Stimulated activated CD8-positive, alpha-beta memory T cell treated with anti-CD3 and anti-CD28 coated beads, Interleukin-7, amount 100 ng/mL, for 1 hour (primary cell): Measurements from ENCODE around the gene XYLB.
"Not testable (repeated sequence)": the region's sequence is repeated elsewhere in the genome, so short reads cannot be mapped to it uniquely, and the experiment has no call there.

ENCODE experiments used
- DNase-seq, 2 donors: peaks; one replicate each; pipeline ENCODE4 v3.0.0-alpha.2; 2020; ENCODE audit warnings: low read depth in 2 of 2

Gene XYLB

DNA sequence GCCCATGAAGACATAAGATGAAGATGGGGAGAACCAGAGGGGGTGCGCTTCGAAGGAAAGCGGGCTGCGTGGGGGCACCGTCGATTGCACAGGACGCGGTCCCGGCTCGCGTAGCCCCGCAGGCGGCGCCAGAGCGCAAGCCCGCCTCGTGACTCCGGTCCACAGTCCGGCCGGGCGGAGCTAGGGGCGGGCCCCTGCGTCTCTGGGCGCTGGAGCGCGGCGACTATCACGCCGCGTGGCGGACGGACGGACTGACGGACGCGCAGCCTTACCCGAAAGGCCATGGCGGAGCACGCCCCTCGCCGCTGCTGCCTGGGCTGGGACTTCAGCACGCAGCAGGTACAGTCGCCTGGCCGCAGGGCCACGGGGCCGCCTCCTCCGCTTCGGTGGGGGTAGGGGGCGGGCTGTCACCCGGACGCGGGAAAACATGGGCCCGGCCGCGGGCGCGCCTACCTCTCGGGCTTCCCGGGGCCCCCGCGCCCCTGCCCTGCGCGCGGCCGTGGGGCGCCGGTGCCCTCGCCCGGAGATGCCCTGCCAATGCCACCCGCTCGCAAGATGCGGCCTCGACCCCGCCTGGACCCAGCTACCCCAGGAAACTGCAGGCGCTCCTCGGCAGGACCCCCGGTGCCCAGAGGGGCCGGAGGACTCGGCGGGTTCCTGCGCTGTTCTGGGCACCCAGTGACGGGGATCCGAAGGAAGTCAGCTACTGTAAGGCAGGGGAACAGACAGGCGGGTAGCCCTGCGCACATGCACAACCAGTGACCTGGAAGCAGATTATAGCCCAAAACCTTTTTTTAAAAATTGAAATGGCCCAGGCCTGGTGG, at the start of gene XYLB:
TSS of gene XYLB (plus strand) at position 199 of the 824 bp plus-strand sequence. CDS start at position 283, 84 bp downstream.
- peak; percentile 53 to 55 for DNase-seq

DNA sequence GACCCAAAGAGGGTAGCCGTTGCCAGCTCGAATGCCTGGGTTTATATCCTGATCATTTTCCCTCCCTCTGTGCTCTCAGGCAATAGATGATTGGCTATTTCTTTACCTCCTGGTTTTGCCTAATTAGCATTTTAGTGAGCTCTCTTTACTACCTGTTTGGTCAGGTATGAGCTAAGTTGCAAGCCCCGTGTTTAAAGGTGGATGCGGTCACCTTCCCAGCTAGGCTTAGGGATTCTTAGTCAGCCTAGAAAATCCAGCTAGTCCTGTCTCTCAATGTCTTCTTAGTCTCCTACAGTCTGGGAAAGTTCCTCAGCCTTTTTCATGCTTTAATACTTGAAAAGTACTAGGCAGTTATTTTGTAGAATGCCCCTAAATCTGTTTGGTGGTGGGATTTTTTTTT, 49.5 kb upstream of the XYLB start:
- not testable (repeated sequence) for DNase-seq

DNA sequence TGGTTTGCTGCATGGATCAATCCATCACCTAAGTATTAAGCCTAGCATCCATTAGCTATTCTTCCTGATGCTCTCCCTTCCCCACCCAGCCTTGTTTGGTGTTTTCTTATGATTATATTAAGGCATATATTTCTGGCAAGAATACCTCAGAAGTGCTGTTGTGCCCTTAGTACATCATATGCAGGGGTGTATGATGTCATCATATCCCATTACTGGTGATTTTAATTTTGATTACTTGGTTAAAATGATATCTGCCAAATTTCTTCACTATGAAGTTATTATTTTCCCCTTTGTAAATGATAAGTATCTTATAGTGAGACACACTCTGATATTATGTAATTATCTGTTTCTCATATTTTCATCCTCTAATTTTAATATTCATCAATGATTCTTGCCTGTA, 49.0 kb upstream of the XYLB start:
- no peak for DNase-seq

DNA sequence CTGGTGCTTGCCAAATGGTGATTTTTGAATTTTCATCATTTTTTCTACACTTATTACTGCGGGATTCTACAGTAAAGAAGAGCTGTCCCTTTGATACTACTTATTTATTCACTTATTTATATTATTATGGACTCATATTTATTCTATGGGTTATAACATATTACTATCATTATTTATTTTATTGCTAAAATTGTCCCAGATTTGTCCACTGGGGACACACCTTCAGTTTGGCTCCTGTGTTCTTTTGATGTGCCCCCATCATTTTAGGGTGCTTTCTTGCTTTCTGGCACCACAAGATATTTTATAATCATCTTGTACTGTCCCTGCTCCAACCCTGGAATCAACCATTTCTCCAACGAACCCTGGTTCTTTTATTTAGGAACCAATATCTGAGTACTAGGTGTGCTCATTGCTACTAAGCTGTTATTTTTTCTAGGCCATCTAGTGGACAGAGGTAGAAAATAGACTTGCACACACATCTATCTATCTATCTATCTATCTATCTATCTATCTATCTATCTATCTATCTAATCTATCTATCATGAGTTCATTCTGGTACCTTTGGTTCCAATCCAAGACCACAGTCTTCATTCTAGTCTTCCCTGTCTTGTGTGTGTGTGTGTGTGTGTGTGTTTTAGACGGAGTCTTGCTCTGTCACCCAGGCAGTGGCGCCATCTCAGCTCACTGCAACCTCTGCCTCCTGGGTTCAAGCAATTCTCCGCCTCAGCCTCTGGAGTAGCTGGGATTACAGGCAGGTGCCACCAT, 48.5 kb upstream of the XYLB start:
- DNase-seq = no peak

DNA sequence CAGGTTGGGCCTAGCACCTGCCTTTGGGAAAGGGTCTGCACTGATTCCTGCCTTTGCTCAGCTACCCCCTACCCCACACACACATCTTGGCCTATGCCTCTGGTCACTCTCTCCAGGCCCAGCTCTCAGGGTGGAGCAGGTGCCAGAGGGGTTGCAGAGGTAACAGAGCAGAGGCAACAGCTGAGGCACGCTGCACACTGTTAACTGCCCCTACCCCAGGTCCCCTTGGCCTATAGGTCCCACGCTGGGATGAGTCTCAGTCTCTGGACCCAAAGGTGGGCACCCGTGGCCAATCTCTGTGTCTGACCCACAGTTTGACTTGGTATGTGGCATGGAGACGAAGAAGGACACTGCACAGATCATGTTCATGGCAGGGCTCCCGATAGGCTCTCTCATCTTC, 39.6 kb upstream of the XYLB start:
- DNase-seq = no peak

DNA sequence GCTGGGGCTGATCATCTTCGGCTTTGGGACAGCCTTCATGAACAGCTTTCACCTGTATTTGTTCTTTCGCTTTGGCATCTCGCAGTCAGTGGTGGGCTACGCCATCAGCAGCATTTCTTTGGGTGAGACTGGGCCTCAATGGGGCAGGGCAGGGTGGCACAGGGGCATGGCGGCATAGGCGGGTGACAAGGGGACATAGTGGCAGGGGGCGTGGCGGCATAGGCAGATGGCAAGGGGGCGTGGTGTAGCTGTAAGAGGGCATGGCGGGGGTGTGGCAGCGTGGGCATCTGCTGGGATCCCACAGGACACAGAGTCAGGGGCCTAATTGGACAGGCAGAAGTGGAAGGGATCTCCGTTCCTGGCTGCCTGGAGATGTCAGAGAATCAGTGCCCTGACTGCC, 39.0 kb upstream of the XYLB start:
- no peak for DNase-seq

DNA sequence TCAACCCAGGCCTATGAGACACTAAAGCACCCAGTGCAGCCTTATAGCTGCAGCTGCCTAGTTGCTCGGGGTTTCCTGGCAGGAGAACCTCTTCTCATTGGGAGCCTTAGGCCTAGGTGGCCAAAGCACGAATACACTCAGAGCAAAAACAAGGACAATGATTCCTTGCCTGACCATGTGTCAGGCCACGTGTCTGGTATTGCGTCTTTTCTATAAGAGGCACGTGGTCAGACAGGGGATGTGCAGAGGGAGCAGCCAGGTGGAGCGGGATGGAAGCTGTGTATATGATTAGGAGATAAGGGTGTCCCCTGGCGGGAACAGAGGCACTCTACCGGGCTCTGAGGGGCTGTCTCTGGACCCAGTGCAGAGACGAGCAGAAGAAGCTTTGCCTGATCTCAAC, 38.1 kb upstream of the XYLB start:
- no peak for DNase-seq

DNA sequence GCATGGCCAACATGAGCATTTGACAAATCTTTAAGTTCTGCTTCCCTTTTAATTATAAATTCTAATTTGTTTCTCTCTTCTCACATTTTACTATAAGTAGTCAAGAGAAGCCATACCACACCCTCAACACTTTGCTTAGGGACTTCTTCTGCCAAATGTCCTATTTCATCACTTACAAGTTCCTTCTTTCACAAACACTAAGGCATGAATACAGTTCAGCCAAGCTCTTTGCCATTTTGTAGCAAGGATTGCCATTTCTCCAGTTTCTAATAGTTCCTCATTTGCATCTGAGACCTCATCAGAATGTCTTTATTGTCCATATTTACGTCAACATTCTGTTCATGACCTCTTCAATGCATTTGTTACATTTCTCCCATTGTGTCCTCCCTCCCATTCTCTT, 35.1 kb upstream of the XYLB start:
- DNase-seq = no peak

DNA sequence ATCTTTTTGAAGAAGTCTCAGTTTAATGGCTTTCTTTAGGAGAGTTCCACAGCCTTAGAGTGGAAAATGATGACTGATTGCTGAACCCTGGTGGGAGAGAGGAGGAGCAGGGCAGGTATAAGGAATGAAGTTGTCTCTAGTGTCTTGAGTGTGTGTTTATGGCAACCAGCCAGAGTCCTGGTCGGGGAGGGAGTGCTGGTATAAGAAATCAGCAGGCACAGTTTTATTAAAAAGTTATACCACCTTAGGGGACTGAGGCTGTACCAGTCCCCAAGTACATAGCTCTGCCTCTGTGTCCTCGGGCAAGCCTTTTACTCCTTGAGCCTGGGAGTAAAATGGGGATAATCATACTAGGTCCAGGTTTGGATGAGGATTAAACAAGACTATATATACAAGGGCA, 34.6 kb upstream of the XYLB start:
- no peak for DNase-seq

DNA sequence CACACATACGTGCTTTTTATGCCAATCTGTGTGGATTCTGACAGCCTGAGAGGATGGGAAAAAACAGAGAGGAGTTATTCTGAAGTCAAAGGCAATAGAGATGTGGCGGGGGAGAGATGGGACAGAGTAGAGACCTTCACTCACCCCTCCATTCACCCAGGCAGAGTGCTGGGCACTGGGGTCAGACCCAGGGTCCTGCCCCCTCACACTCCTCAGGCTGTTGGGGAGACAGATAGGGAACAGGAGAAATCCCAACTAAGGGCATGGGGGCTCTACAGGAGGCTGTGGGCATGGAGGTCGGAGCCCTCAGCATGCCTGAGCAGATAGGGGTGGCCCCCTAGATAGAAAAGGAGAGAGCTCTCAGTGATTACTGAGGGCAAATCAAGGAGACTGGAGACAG, 34.2 kb upstream of the XYLB start:
- no peak for DNase-seq

DNA sequence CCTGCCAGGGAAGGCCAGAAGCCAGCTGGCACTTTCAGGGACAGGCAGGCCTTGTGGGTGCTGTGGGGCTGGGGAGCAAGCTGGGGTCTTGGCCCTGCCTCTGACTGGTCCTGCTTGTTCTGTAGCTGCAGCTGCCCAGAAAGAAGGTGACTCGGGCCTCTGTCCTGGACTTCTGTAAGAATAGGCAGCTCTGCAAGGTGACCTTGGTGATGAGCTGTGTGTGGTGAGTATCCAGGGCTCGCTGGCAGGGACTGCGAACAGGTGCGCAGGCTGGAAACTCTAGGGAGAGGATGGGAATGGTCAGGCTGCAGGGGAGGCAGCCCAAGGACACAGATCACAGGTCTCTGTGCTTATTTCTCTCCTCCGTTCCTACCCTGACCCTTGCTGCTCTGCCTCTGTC, 33.3 kb upstream of the XYLB start:
- no peak for DNase-seq

DNA sequence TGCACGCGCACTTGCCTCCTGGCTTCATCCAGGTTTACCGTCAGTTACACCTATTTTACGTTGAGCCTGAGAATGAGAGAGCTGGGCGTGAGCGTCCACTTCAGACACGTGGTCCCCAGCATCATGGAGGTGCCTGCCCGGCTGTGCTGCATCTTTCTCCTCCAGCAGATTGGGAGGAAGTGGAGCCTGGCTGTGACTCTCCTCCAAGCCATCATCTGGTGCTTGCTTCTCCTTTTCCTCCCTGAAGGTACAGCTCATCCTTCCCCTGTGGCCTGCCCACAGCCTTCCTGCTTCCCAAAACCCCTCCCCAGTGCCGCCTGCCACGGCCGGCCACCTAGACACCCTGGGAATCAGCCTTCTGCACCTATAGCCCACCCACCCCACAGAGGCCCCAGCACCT, 32.9 kb upstream of the XYLB start:
- no peak for DNase-seq

DNA sequence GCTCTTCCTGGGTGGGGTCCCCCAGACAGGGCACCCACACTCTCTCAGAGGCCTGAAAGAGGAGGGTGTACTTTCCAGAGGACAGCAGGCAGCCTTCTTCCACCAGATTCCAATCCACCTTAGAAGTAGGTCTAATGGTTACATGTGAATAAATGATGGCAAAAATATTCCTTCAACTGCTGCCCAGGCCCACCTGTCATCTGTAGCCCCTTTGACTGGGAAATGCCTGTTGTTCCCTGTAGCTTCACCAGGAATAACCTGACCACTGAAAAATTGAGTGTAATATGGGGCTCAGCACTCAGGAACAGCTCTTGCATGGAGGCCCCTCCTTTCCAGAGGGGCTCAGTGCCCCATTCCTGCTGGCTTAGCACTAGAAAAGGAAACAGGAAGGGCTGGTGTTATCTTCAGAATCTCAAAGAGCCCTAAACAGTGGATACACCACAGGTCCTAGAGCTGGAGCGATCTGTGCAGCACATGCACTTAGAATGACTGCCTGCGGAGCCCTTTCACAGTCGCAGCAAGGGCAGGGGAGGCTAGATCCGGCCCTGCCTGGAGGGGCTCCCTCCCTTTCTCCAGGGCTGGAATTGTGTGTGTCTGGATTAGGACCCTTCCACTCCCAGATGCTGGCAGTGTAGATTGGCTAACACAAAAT, 32.3 kb upstream of the XYLB start:
- DNase-seq = no peak

DNA sequence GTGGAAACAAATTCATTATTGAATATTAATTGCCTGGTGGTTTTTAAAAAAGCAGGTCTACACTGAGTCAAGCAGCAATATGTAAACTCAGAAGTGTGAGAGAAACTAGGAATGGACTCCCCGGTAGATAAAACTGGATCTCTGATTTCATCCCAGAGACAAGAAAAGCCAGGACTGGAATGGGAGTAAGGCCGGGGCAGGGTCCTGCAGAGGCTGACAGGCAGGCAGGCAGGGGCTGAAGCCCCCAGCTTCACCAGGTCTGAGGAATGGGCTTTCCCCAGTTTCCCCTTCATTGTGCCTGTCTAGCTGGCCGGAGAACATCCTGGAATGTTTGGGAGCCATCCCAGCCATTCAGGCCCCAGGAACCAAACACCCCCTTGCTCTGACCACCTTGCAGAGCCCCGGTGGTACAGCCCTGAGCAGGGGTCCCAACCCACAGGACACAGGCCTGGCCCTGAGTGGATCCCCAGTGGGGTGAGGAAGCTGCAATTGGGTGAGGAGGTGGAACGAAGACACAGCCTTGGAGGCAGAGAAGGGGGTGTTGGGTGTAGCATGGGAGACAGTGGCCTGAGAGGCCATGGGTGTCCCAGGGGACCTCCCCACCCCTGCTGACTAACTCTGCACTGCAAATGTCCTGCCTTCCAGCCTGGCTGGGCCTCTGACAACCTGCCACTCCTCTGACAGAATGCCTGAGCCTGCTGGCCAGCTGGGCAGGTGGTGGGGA, 31.7 kb upstream of the XYLB start:
- no peak for DNase-seq

DNA sequence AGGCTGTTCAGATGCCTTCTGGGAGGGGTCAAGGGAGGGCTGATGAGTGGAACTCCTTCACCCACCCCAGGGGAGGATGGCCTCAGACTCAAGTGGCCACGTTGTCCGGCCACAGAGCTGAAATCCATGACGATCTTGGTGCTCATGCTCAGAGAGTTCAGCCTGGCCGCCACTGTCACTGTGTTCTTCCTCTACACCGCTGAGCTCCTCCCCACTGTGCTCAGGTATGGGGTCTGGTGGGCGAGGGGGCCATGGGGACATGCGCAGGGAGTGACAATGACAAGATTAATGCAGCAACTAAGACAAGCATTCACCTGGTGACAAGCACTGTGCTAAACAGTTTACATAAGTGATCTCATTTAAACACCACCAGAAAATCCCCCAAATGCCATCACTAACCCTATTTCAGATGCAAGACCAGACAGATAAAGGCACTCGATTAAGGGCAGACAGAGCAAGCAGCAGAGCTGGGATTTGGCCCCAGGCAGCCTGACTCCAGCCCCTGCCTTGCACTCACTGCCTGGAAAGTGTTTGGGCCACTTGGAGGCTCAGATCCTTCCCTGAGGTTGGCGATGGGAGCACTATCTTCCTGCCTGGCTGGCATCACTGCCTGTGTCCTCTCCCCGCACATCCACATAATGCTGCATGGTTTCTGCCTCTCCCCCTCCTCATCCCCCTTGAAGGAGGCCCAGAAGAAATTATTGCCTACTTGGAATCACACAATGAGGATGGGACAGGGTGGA, 30.9 kb upstream of the XYLB start:
- DNase-seq = no peak

DNA sequence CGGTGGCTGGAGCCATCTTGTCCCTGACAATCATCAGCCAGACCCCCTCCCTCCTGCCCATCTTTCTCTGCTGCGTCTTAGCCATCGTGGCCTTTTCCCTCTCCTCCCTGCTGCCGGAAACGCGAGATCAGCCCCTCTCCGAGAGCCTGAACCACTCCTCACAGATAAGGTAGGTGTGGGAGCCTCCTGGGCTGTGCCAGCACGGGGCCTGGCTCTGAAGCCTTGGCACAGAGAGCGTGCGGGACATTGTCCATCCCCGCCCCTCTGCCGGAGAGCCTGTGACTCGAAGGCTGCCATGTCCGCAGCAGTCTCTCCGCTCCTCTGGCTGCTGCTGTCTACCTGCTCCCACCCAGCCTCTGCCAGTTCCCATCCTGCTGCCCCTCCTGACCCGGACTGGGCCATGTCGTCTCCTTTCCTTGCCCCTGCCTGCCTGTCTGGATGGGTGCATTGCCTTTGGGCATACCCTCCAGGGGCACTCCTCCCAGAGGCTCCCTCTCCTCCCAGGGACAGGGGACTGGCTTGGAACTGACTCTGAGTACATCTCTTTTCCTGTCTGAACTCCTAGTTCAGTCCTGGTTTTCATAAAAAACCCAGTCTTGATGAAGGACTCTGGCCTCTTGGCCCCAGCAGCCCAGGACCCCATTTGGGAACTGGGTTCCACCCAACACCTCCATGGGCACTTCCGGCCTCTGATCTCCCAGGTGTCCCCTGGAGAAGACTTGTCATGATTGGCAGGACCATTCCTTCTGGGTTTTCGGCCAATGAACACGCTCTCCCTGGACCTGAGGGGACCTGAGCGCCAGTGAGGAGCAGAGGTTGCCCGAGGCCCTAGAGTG, 30.0 kb upstream of the XYLB start:
- no peak for DNase-seq

DNA sequence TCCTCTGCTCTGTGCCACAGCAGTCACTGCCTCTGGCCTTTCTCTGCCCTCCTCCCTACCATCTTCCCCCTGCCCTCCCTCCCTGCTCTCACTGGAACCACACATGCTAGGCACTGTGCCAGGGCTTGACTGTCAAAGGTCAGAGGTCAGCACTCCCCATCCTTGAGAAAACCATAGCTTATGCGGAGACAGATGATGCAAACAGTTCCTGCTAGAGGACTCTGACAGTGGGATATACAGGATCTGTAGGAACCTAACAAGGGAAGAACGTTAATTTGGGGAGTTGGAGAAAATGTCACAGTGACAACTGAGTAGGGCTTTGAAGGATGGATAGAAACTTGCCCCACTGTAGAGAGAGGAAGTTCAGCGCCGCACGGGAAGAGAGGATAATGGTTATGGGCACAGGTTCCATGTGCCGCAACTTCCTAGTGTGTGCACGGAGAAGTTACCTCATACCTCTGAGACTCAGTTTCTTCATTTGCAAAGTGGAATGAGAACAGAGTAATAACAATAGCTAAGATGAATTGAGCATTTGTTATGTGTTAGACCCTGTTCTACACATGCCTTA, 29.3 kb upstream of the XYLB start:
- no peak for DNase-seq

DNA sequence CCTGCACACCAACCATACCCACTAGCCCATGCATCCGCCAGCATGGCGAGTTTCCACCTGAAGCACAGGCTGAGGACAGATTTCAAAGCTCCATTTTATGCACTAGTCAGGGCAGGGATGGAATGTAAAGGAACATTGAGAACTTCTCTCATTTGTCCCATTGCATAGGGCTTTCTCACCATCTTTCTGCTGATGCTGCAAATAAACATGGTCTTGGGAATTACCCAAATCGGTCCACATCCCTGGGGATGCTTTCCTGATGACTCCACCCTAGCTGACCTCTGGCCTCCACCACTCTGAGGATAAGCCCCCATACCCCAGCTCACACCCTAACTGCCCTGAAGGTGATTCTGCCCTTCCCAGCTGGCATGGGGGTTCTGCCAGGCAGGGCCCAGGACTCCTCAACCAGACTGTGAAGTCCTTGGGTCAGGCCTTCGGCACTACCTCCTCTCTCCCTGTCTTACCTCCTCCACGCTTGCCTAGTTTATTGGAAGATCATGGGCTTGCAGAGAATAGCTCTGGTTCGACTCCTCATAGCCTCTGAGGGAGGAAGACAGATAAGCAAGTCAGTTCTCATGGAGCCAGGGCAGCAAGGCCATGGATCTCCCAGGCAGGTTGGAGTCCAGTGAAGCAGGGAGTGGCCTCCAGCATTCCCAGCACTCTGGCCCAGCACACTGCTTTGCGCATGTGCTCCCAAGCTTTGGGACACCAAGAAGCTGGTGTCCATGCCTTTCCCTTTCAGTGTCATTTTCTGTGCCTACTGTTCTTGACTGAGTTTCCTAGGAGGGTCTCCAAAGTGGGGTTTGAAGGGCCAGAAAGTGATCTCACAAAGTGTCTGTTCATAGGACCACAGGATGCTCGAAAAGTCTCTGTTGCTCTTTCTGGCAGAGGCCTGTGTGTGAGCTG, 27.6 kb upstream of the XYLB start:
- DNase-seq = no peak

DNA sequence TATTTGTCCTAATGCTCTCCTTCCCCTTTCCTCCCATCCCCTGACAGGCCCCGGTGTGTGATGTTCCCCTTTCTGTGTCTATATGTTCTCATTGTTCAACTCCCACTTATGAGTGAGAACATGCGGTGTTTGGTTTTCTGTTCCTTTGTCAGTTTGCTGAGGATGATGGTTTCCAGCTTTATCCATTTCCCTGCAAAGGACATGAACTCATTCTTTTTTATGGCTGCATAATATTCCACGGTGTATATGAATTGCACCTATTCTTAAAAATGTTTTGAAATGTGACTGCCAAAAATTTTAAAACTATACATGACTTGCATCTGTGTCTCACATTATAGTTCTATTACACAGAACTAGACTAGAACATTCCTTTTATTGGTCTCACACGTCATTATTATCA, 25.9 kb upstream of the XYLB start:
- DNase-seq = not testable (repeated sequence)
